ENCODE results near the gene NECAB2.

NECAB2 gene

DNA sequence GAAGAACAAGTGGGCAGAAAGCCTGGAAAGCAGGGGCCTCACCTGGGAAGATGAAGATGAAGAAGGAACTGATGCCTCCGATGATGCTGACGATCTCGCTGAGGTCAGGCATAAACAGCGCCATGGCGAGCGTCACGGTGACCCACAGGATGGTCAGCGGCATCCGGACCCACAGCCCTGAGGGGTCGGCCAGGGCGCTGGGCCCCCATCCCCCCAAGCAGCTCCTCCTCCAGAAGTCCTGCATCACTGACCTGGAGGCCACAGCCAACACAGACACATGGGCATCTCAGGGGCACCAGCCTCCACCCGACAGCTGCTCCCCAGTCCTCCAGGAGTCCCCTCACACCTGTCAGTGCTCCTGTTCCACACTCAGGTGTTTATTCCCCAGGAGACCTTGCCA lies 48.4 kb downstream of the NECAB2 start:
- no peak overlapping the region for H3K4me3 ChIP-seq (ENCODE audit: low read length)
- no peaks in the 10 kb centered on the region for H3F3A ChIP-seq (ENCODE audit: control insufficient read depth, insufficient read depth)
- H3K9me3 ChIP-seq (ENCODE audit: control insufficient read depth, insufficient read depth, low read length), result peaks cover 39% of the 10 kb centered on the region; the same call in 1 of the 2 replicates
- H3K9me2 ChIP-seq (replicated peaks; ENCODE audit: control insufficient read depth, low read length), result no peaks in the 10 kb centered on the region
- no peaks in the 10 kb centered on the region for H3K27me3 ChIP-seq (ENCODE audit: control insufficient read depth, low read length)
- peaks cover 7% of the 10 kb centered on the region for H3K4me1 ChIP-seq (ENCODE audit: control insufficient read depth, low read length)
- H3K36me3 ChIP-seq (ENCODE audit: control insufficient read depth, low read length), result no peaks in the 10 kb centered on the region
- no peak overlapping the region for H3K27ac ChIP-seq (ENCODE audit: low read depth, low read length)
- H3K79me2 ChIP-seq (ENCODE audit: control insufficient read depth, low read length), result no peaks in the 10 kb centered on the region
- no peaks in the 10 kb centered on the region for H4K20me1 ChIP-seq (ENCODE audit: control insufficient read depth, insufficient read depth, low read depth, low read length)
- TF ChIP-seq, protein P1, sequence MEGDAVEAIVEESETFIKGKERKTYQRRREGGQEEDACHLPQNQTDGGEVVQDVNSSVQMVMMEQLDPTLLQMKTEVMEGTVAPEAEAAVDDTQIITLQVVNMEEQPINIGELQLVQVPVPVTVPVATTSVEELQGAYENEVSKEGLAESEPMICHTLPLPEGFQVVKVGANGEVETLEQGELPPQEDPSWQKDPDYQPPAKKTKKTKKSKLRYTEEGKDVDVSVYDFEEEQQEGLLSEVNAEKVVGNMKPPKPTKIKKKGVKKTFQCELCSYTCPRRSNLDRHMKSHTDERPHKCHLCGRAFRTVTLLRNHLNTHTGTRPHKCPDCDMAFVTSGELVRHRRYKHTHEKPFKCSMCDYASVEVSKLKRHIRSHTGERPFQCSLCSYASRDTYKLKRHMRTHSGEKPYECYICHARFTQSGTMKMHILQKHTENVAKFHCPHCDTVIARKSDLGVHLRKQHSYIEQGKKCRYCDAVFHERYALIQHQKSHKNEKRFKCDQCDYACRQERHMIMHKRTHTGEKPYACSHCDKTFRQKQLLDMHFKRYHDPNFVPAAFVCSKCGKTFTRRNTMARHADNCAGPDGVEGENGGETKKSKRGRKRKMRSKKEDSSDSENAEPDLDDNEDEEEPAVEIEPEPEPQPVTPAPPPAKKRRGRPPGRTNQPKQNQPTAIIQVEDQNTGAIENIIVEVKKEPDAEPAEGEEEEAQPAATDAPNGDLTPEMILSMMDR (IDR thresholded peaks at IDR 0.05; ENCODE audit: low read depth, low read length, poor library complexity, severe bottlenecking), result no peak
- TF ChIP-seq EZH2phosphoT487 (IDR thresholded peaks at IDR 0.05; ENCODE audit: borderline replicate concordance, low read length), result no peak
- H3K4me2 ChIP-seq (ENCODE audit: low read length), result no peak overlapping the region

GRCh38 chr16:84018710-84019109 lies 50.7 kb downstream of the NECAB2 start:
- H4K20me1 ChIP-seq (ENCODE audit: control insufficient read depth, insufficient read depth, low read depth, low read length), result no peaks in the 10 kb centered on the region
- no peaks in the 10 kb centered on the region for H3K36me3 ChIP-seq (ENCODE audit: control insufficient read depth, low read length)
- H3K9me3 ChIP-seq (ENCODE audit: control insufficient read depth, insufficient read depth, low read length), result peaks cover 39% of the 10 kb centered on the region; the same call in 1 of the 2 replicates

DNA sequence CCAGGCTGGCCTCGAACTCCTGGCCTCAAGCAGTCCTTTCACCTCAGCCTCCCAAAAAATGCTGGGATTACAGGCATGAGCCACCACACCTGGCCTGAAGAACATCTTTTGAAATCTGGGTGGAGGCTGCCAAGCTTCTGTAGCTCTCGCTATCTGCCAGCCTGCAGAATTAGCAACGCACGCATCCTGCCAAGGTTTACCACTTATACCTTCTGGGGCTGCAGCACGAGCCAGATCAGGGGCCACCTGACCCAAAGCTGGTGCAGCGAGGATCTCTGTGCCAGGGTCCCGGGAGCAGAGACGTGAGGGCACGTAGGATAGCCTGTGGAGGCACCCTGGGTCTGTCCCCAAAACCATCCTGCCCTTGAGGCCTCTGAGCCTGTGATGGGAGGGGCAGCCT lies 52.3 kb downstream of the NECAB2 start:
- H3K4me3 ChIP-seq (ENCODE audit: low read length), result no peak overlapping the region

More at GRCh38 chr16:84018710-84019109, 50.7 kb downstream of the NECAB2 start:
- Histone ChIP-seq H3K4me2 (ENCODE audit: low read length) (no peak overlapping the region), H3K79me2 (ENCODE audit: control insufficient read depth, low read length) (no peaks in the 10 kb centered on the region), H3K9me2 (replicated peaks; ENCODE audit: control insufficient read depth, low read length) (no peaks in the 10 kb centered on the region), H3K4me1 (ENCODE audit: control insufficient read depth, low read length) (peaks cover 7% of the 10 kb centered on the region), H3K4me3 (ENCODE audit: low read length) (no peak overlapping the region), H3K27ac (ENCODE audit: low read depth, low read length) (no peak overlapping the region), H3K27me3 (ENCODE audit: control insufficient read depth, low read length) (no peaks in the 10 kb centered on the region), H3F3A (ENCODE audit: control insufficient read depth, insufficient read depth) (no peaks in the 10 kb centered on the region)
- TF ChIP-seq, protein P1 (IDR thresholded peaks at IDR 0.05; ENCODE audit: low read depth, low read length, poor library complexity, severe bottlenecking), result no peak
- TF ChIP-seq EZH2phosphoT487 (IDR thresholded peaks at IDR 0.05; ENCODE audit: borderline replicate concordance, low read length), result no peak

More for the DNA sequence above, 52.3 kb downstream of the NECAB2 start:
- Histone ChIP-seq H3K4me1 (ENCODE audit: control insufficient read depth, low read length) (no peaks in the 10 kb centered on the region), H3K27me3 (ENCODE audit: control insufficient read depth, low read length) (no peaks in the 10 kb centered on the region), H3K36me3 (ENCODE audit: control insufficient read depth, low read length) (no peaks in the 10 kb centered on the region), H3K4me2 (ENCODE audit: low read length) (no peak overlapping the region), H3K27ac (ENCODE audit: low read depth, low read length) (no peak overlapping the region), H3K9me2 (replicated peaks; ENCODE audit: control insufficient read depth, low read length) (no peaks in the 10 kb centered on the region), H3K9me3 (ENCODE audit: control insufficient read depth, insufficient read depth, low read length) (peaks cover 39% of the 10 kb centered on the region; the same call in 1 of the 2 replicates), H4K20me1 (ENCODE audit: control insufficient read depth, insufficient read depth, low read depth, low read length) (no peaks in the 10 kb centered on the region), H3F3A (ENCODE audit: control insufficient read depth, insufficient read depth) (no peaks in the 10 kb centered on the region), H3K79me2 (ENCODE audit: control insufficient read depth, low read length) (no peaks in the 10 kb centered on the region)
- TF ChIP-seq, protein P1 (IDR thresholded peaks at IDR 0.05; ENCODE audit: low read depth, low read length, poor library complexity, severe bottlenecking), result no peak
- TF ChIP-seq EZH2phosphoT487 (IDR thresholded peaks at IDR 0.05; ENCODE audit: borderline replicate concordance, low read length), result no peak

Measured in DOHH2 (cell line).